BLaER1 (cell line): ENCODE data around the gene CENPE.
A peak's percentile ranks its signal among the peaks of the same experiment; 100 is the strongest.

Experiments used
- H3K27ac ChIP-seq: shearing (Covaris generic); formaldehyde crosslinking; 2 replicates; pipeline ENCODE4 v1.8.1; 2022
- H3K27me3 ChIP-seq: shearing (Covaris generic); formaldehyde crosslinking; 2 replicates; pipeline ENCODE4 v1.8.1; 2022
- H3K36me3 ChIP-seq: shearing (Covaris generic); formaldehyde crosslinking; 2 replicates; pipeline ENCODE4 v1.8.1; 2022
- H3K4me1 ChIP-seq: shearing (Covaris generic); formaldehyde crosslinking; 2 replicates; pipeline ENCODE4 v1.8.1; 2022
- H3K4me2 ChIP-seq: shearing (Covaris generic); formaldehyde crosslinking; 2 replicates; pipeline ENCODE4 v1.8.1; 2022
- H3K4me3 ChIP-seq: shearing (Covaris generic); formaldehyde crosslinking; 2 replicates; pipeline ENCODE4 v1.8.1; 2022
- H3K9ac ChIP-seq: shearing (Covaris generic); formaldehyde crosslinking; 2 replicates; pipeline ENCODE4 v1.8.1; 2022
- H3K9me3 ChIP-seq: shearing (Covaris generic); formaldehyde crosslinking; 2 replicates; pipeline ENCODE4 v1.8.1; 2022
- H4K20me1 ChIP-seq: shearing (Covaris generic); formaldehyde crosslinking; 2 replicates; pipeline ENCODE4 v1.8.1; 2022
- Cebpa-rat ChIP-seq: shearing (Covaris generic); IDR thresholded peaks from 2 replicates; pipeline ENCODE4 v1.8.1; 2022

Gene CENPE

DNA sequence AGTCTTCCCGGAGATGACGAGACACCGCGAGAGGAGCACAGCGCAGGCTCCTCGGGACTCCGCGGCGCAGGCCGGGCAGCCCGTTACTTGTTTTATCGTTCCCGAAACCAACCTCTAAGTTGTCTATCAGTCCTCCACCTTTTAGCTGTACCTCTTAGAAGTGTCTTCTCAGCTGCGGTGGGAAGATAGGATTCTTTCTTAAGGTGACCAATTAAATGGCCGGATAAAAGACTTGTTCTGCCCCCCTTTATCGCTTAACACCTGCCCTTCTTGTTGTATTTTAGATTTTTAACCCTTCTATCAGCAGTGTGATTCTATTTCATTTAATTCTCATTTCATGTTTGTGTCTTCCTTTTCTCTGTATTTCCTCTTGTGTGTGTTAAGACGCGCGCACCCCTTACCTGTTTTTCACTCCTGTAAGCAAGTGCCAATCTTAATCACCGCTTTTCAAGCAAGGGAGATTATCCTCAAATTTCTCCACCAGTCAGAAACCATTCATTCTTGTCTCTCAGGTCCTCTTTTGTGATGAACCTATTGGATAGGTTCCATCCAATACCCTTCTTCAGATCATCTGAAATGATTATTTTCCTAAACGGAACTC is 121.3 kb downstream of the CENPE start, which contains the start of gene SLC9B2:
Gene SLC9B2 (minus strand): TSS at position 15 of the 601 bp plus-strand sequence. CDS start 9,211 bp downstream, outside the sequence.
- peak within 1 kb of the TSS; percentile 93 for H3K4me2 ChIP-seq
- peak within 1 kb of the TSS; percentile 96 for H3K27ac ChIP-seq
- H3K9ac ChIP-seq = peak within 1 kb of the TSS; percentile 97
- H3K36me3 ChIP-seq = peaks cover 34% of the 10 kb centered on the region
- no peak for TF ChIP-seq Cebpa-rat
- peaks cover 14% of the 10 kb centered on the region for H4K20me1 ChIP-seq
- H3K4me1 ChIP-seq = peaks cover 31% of the 10 kb centered on the region
- peaks cover 14% of the 10 kb centered on the region for H3K9me3 ChIP-seq
- H3K4me3 ChIP-seq = peak within 1 kb of the TSS; percentile 83
- H3K27me3 ChIP-seq = no peaks in the 10 kb centered on the region

DNA sequence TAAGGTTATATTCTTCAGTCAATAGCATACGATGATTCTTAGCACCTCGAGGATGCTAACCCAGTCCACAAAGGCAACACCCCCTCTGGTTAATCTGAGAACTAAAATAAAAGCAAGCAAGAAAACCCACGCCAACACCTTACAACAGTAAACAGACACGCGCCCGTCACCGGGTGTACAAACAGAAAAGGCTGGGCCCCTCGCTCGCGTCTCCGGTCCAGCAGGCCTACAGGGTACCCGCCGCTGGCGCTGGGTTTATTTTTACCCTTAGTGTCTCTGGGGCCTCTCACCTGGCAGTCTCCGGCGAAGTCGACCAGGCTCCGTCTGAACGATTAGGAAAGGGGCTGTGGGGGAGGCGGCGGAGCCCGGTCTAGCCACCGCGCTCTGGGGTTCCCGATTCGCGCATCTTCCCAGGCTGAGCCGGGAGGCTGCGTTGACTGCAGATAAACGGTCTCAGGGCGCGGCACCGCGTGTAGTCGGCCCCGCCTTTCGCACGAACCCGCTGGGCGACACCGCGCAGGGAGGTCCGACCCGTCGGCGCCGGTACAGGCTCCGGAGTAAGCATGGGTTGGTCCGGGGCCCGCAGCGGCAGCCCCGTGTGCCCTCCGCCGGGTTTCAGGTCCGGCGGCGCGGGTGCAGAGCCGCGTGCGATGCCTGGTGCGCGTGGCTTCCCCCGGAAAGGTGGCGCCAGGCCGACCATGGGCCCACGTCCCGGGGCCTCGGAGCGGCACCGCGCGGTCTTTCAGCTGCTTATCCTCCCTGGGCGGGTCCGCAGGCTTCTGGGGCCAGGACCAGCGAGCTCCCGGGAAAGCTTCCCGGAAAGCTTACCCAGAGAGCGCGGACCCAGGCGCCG is 122.0 kb downstream of the CENPE start:
- H3K4me2 ChIP-seq = peak overlapping the region; percentile 93
- peaks cover 31% of the 10 kb centered on the region for H3K4me1 ChIP-seq
- H3K27ac ChIP-seq = peak overlapping the region; percentile 96
- peaks cover 27% of the 10 kb centered on the region for H3K36me3 ChIP-seq
- H3K9ac ChIP-seq = peak overlapping the region; percentile 97
- no peak for TF ChIP-seq Cebpa-rat
- peaks cover 14% of the 10 kb centered on the region for H4K20me1 ChIP-seq
- H3K27me3 ChIP-seq = no peaks in the 10 kb centered on the region
- H3K9me3 ChIP-seq = peaks cover 14% of the 10 kb centered on the region
- peak overlapping the region; percentile 83 for H3K4me3 ChIP-seq

GRCh38 chr4:103075435-103075893 is 122.7 kb downstream of the CENPE start:
- TF ChIP-seq Cebpa-rat = no peak
- H3K9me3 ChIP-seq = peaks cover 14% of the 10 kb centered on the region
- peak overlapping the region; percentile 96 for H3K27ac ChIP-seq
- H3K27me3 ChIP-seq = no peaks in the 10 kb centered on the region
- H3K9ac ChIP-seq = peak overlapping the region; percentile 97
- peaks cover 20% of the 10 kb centered on the region for H4K20me1 ChIP-seq
- H3K4me2 ChIP-seq = peak overlapping the region; percentile 93
- H3K4me3 ChIP-seq = peak overlapping the region; percentile 83
- H3K4me1 ChIP-seq = peaks cover 31% of the 10 kb centered on the region
- peaks cover 22% of the 10 kb centered on the region for H3K36me3 ChIP-seq

GRCh38 chr4:103074744-103075434 is 123.3 kb downstream of the CENPE start:
- Histone ChIP-seq H3K27me3 (no peaks in the 10 kb centered on the region), H3K27ac (0 out of 2 replicates have a peak overlapping the region, but pooled peaks have one; percentile 96), H3K9me3 (peaks cover 14% of the 10 kb centered on the region), H3K9ac (peak overlapping the region; percentile 97; the same call in 1 of the 2 replicates), H4K20me1 (peaks cover 26% of the 10 kb centered on the region), H3K36me3 (peaks cover 25% of the 10 kb centered on the region; the same call in 1 of the 2 replicates), H3K4me1 (peaks cover 31% of the 10 kb centered on the region), H3K4me2 (peak overlapping the region; percentile 93), H3K4me3 (peak overlapping the region; percentile 83)
- no peak for TF ChIP-seq Cebpa-rat

DNA sequence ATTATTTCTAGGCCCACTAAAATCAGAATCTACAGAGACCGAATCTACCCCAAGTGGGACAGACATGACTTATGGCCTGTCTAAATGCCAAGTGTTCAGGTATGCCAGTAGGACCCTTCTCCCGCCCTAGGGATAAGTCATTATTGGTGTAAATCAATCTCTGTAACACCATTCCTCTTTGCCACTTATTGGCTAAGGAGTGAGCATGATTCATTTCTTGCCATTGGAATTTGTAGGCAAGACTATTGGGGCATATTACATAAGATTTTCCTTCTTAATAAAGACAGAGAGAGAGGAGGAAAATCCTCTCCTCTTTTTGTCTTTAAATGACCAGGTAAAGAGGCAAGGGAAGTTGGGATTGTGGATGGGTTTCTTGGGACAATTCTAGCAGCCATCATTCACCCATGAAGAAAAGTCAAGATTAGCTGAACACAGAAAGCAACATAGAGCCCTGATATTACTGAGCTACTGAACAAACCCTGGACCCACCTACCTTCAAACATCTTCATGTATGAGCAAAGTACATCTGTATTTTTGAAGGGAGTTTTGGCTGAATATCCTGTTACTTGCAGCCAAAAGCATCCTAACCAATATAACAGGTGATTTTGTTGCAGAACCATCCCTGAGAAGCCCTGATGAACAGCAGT is 124.2 kb downstream of the CENPE start:
- H3K9ac ChIP-seq = no peak overlapping the region
- peaks cover 35% of the 10 kb centered on the region for H4K20me1 ChIP-seq
- H3K9me3 ChIP-seq = peaks cover 14% of the 10 kb centered on the region
- H3K4me3 ChIP-seq = peak overlapping the region; percentile 83; the same call in 1 of the 2 replicates
- H3K27ac ChIP-seq = no peak overlapping the region
- H3K27me3 ChIP-seq = no peaks in the 10 kb centered on the region
- H3K4me2 ChIP-seq = peak overlapping the region; percentile 93
- TF ChIP-seq Cebpa-rat = no peak
- peaks cover 26% of the 10 kb centered on the region; the same call in 1 of the 2 replicates for H3K36me3 ChIP-seq
- peaks cover 31% of the 10 kb centered on the region for H3K4me1 ChIP-seq

DNA sequence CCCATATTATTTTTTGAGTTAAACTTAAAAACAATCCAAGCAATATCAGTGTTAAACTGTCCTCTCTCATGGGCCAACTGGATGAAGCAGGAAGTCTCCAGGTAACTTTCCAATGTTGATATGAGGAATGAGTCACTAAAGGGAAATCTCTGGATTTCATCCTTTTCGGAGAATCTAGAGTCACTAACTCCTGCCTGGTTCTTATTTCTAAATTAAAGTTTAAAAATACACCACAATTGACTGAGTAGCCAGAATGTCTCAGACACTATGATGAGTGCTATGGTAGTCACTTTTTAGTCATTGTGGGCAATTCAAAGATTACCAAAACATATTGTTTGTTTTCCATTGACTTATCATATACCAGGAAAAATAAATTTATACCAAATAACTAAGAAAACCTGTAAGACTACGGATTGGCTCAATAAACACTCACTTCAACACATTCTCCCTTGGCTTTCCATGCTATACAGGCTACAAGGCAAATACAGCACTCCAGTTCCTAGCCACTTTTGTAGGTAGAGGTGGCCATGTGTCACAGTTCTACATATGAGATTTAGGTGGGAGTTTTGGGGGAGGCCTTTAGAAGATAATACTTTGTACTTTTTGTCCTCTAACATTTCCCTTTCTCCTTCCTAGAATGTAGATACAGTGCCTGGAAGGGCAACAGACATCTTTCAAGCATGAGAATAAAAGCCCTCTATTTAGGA is 130.1 kb downstream of the CENPE start:
- Histone ChIP-seq H3K27ac (no peak overlapping the region), H3K36me3 (peaks cover 62% of the 10 kb centered on the region)

DNA sequence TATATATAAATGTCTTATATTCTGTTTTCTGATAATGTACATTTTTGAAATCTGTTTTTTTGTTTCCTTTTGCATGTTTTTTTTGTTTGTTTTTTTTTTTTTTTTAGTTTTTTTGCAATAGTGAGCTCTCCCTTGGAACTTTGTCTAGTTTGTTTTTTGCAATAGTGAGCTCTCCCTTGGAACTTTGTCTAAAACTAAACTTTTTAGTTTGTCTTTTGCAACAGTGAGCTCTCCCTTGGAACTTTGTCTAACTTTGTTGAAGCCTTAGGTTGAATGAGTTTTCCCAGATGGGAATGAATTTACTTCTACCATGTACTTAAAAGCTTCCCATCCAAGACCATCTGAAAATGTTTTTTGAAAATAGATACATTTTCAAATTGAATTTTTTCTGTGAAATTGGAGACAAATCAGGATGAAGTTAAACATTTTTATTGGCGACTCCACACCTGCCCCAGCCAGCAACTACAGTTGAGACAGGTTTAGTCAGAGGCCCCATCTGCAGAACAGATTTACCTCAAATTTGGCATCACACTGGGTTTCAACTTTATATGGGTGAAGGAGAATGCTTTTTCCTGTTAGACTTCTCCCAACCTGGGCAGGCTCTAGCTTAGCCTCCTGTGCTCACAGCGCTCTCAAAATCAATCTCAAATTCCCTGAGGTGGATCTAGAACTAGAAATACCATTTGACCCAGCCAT is 137.5 kb downstream of the CENPE start:
- Histone ChIP-seq H3K27ac (no peak overlapping the region), H3K4me2 (no peak overlapping the region), H3K36me3 (peaks cover 66% of the 10 kb centered on the region)

More for the DNA sequence above, 130.1 kb downstream of the CENPE start:
- Histone ChIP-seq H3K9ac (no peak overlapping the region), H4K20me1 (peaks cover 40% of the 10 kb centered on the region), H3K4me1 (no peaks in the 10 kb centered on the region), H3K4me2 (no peak overlapping the region), H3K9me3 (peaks cover 5% of the 10 kb centered on the region; the same call in 1 of the 2 replicates), H3K4me3 (no peak overlapping the region), H3K27me3 (no peaks in the 10 kb centered on the region)
- no peak for TF ChIP-seq Cebpa-rat

More for the DNA sequence above, 137.5 kb downstream of the CENPE start:
- H3K27me3 ChIP-seq = no peaks in the 10 kb centered on the region
- TF ChIP-seq Cebpa-rat = no peak
- no peaks in the 10 kb centered on the region for H4K20me1 ChIP-seq
- H3K4me3 ChIP-seq = no peak overlapping the region
- H3K4me1 ChIP-seq = no peaks in the 10 kb centered on the region
- H3K9me3 ChIP-seq = peaks cover 7% of the 10 kb centered on the region
- H3K9ac ChIP-seq = no peak overlapping the region
